OCI-LY7 (cell line): Measurements from ENCODE around the gene UACA.

Experiments
- EZH2phosphoT487 ChIP-seq: fragments of 200-600 bp; sonication (generic); IDR thresholded peaks from 2 replicates; pipeline ENCODE4 v1.6.1; 2018; ENCODE audit warnings: low read depth, borderline replicate concordance, mild to moderate bottlenecking, mixed run types, antibody characterized with exemption, low read length, moderate library complexity, mixed read lengths
- TF ChIP-seq, protein P1 (sequence below): fragments of 200-600 bp; sonication (generic); conservative IDR thresholded peaks from 2 replicates; pipeline ENCODE4 v1.5.1; 2014; ENCODE audit warnings: mild to moderate bottlenecking, antibody characterized with exemption, low read length, moderate library complexity, mixed read lengths

DNA sequence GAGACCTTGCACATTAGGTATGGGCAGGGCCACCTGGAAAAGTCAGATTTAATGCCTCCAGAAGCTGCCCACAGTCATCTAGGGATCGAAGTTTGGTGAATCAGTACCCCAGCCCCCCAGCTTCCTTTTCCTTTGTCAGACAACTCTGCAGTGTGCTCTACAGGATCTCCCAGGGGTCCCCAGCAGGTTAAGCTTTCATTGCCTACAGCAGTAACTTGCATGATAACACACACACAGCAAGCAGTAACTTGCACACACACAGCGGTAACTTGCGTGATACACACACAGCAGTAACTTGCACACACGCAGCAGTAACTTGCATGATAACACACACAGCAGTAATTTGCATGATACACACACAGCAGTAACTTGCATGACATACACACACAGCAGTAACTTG, 131.3 kb downstream of the UACA start:
- TF ChIP-seq, protein P1, sequence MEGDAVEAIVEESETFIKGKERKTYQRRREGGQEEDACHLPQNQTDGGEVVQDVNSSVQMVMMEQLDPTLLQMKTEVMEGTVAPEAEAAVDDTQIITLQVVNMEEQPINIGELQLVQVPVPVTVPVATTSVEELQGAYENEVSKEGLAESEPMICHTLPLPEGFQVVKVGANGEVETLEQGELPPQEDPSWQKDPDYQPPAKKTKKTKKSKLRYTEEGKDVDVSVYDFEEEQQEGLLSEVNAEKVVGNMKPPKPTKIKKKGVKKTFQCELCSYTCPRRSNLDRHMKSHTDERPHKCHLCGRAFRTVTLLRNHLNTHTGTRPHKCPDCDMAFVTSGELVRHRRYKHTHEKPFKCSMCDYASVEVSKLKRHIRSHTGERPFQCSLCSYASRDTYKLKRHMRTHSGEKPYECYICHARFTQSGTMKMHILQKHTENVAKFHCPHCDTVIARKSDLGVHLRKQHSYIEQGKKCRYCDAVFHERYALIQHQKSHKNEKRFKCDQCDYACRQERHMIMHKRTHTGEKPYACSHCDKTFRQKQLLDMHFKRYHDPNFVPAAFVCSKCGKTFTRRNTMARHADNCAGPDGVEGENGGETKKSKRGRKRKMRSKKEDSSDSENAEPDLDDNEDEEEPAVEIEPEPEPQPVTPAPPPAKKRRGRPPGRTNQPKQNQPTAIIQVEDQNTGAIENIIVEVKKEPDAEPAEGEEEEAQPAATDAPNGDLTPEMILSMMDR, result no peak
- TF ChIP-seq EZH2phosphoT487, result no peak
